Esophagus squamous epithelium (tissue), 5 donors: ENCODE measurements around the gene TXNRD1. TPM values are rescaled to one million over a fixed set of nuclear protein-coding genes. Genes with fewer than 3 reads are reported as not detected.

Experiments used
- DNase-seq: peaks from one replicate; lab custom pipeline; 2025; lab: John Stamatoyannopoulos, UW
- H3K27ac ChIP-seq, 4 donors: fragments of 200-600 bp; sonication (generic); one replicate each; pipeline ENCODE4 v1.5.1; 2016 to 2019; ENCODE audit warnings: mild to moderate bottlenecking in 1 of 4
- H3K27me3 ChIP-seq, 4 donors: fragments of 200-600 bp; sonication (generic); 1 replicate in 3 of 4; 2 replicates in 1 of 4; pipeline versions ENCODE4 v1.5.1 to v1.6.0; 2017 to 2021; ENCODE audit warnings: antibody characterized with exemption in 1 of 4
- H3K36me3 ChIP-seq, 3 donors: fragments of 200-600 bp; sonication (generic); one replicate each; pipeline ENCODE4 v1.5.1; 2016 to 2019
- H3K4me1 ChIP-seq, 3 donors: fragments of 200-600 bp; sonication (generic); one replicate each; pipeline ENCODE4 v1.5.1; 2017 to 2019
- H3K4me3 ChIP-seq, 4 donors: fragments of 200-600 bp; sonication (generic); 1 replicate in 3 of 4; 2 replicates in 1 of 4; pipeline ENCODE4 v1.5.1; 2016 to 2019; ENCODE audit warnings: mild to moderate bottlenecking in 2 of 4, moderate library complexity in 1 of 4
- H3K9me3 ChIP-seq, 3 donors: fragments of 200-600 bp; sonication (generic); one replicate each; pipeline ENCODE4 v1.5.1; 2016 to 2019
- CTCF ChIP-seq, 6 experiments: fragments of 450-650 bp in 4 of 6; fragments of 200-600 bp in 2 of 6; sonication (generic) in 2 of 6; IDR thresholded peaks; one replicate each; pipeline ENCODE4 v1.5.1; 2016 to 2019; ENCODE audit warnings: antibody characterized with exemption in 6 of 6, mild to moderate bottlenecking in 4 of 6, moderate library complexity in 4 of 6
- POLR2A ChIP-seq, 4 donors: fragments of 450-650 bp; IDR thresholded peaks; one replicate each; pipeline ENCODE4 v1.6.1; 2017; ENCODE audit warnings: antibody characterized with exemption in 4 of 4, mild to moderate bottlenecking in 4 of 4, moderate library complexity in 3 of 4
- WGBS, 2 donors: methylation state at CpG; one replicate each; pipeline ENCODE4 v1.1.5; 2018; 5-methylcytosine and 5-hydroxymethylcytosine counted together
- intact Hi-C: fragments of 100-400 bp; cut with DNase I; formaldehyde crosslinking; loops from one replicate; pipeline ENCODE4 v1.15.0; 2022
- total RNA-seq, 4 donors: library from RNA; depleted of rRNA; stranded (reverse); fragments of >200 nt; gene quantifications; one replicate each; pipeline ENCODE4 v1.1.0, GENCODE V29; 2016
- donor health status: DM: yes; HTN: yes; CAD: no.

Gene TXNRD1
- total RNA-seq, 4 donors from 2014 or later, result 40.6 to 125 (median 82.0) TPM

GRCh38 chr12:104223712-104224111 is 8.1 kb downstream of the TXNRD1 start:
- DNase-seq, result no peak
- intact Hi-C loops, result no loop called here
- WGBS, 2 donors, result 47 to 49% methylated on average over 2 of the region's 2 CpGs

GRCh38 chr12:104226672-104227071 is 11.1 kb downstream of the TXNRD1 start:
- 48 to 67% methylated on average over 3 of the region's 3 CpGs for WGBS, 2 donors
- no peak for TF ChIP-seq CTCF (IDR thresholded peaks at IDR 0.05)
- TF ChIP-seq POLR2A (IDR thresholded peaks at IDR 0.05), result no peak
- Histone ChIP-seq H3K4me3 (no peak overlapping the region), H3K36me3 (no peaks in the 10 kb centered on the region), H3K27me3 (peaks cover 0 to 9% (median 0%) of the 10 kb centered on the region in 4 donors), H3K27ac (no peak overlapping the region), H3K4me1 (peaks cover 0 to 15% (median 0%) of the 10 kb centered on the region in 3 donors), H3K9me3 (peaks cover 0 to 10% (median 8%) of the 10 kb centered on the region in 3 donors)
- intact Hi-C loops, result no loop called here
- DNase-seq, result no peak

More at GRCh38 chr12:104223712-104224111, 8.1 kb downstream of the TXNRD1 start:
- no peak for TF ChIP-seq POLR2A (IDR thresholded peaks at IDR 0.05)
- TF ChIP-seq CTCF (IDR thresholded peaks at IDR 0.05), result no peak
- H3K27ac ChIP-seq, result no peak overlapping the region
- H3K36me3 ChIP-seq, result no peaks in the 10 kb centered on the region
- H3K9me3 ChIP-seq, result no peaks in the 10 kb centered on the region
- peaks cover 15 to 39% (median 18%) of the 10 kb centered on the region in 3 donors for H3K4me1 ChIP-seq
- peaks cover 0 to 9% (median 0%) of the 10 kb centered on the region in 4 donors for H3K27me3 ChIP-seq
- H3K4me3 ChIP-seq, result no peak overlapping the region

GRCh38 chr12:104230304-104231095 is 14.9 kb downstream of the TXNRD1 start:
- TF ChIP-seq POLR2A (IDR thresholded peaks at IDR 0.05), result no peak
- peak in 2 of 6 experiments; percentile 6 to 19 for TF ChIP-seq CTCF (IDR thresholded peaks at IDR 0.05)
- WGBS, 2 donors, result 77 to 81% methylated on average over 6 to 8 of the region's 8 CpGs
- intact Hi-C loops, result no loop called here

GRCh38 chr12:104232609-104233280 is 17.2 kb downstream of the TXNRD1 start:
- Histone ChIP-seq H3K9me3 (peaks cover 0 to 53% (median 45%) of the 10 kb centered on the region in 3 donors), H3K27me3 (no peaks in the 10 kb centered on the region), H3K4me1 (no peaks in the 10 kb centered on the region), H3K27ac (no peak overlapping the region), H3K4me3 (no peak overlapping the region), H3K36me3 (no peaks in the 10 kb centered on the region)
- 87 to 93% methylated on average over 6 of the region's 6 CpGs for WGBS, 2 donors
- intact Hi-C loops, result no loop called here
- TF ChIP-seq POLR2A (IDR thresholded peaks at IDR 0.05) (no peak), CTCF (IDR thresholded peaks at IDR 0.05) (no peak)
- no peak for DNase-seq

More at GRCh38 chr12:104230304-104231095, 14.9 kb downstream of the TXNRD1 start:
- no peak overlapping the region for H3K4me3 ChIP-seq
- H3K36me3 ChIP-seq, result no peaks in the 10 kb centered on the region
- no peaks in the 10 kb centered on the region for H3K27me3 ChIP-seq
- DNase-seq, result no peak
- no peaks in the 10 kb centered on the region for H3K4me1 ChIP-seq
- H3K9me3 ChIP-seq, result peaks cover 0 to 45% (median 41%) of the 10 kb centered on the region in 3 donors
- H3K27ac ChIP-seq, result no peak overlapping the region
